Vagina (tissue), 2 donors: ENCODE results near the gene CTSH.

ENCODE experiments used
- POLR2A ChIP-seq, 2 donors: fragments of 450-650 bp; IDR thresholded peaks; one replicate each; pipeline ENCODE4 v1.6.1; 2017; ENCODE audit warnings: antibody characterized with exemption in 2 of 2, mild to moderate bottlenecking in 2 of 2, moderate library complexity in 2 of 2
- TF ChIP-seq, protein P1 (sequence below), 3 experiments: fragments of 450-650 bp in 2 of 3; fragments of 200-600 bp in 1 of 3; sonication (generic) in 1 of 3; IDR thresholded peaks; one replicate each; pipeline ENCODE4 v1.5.1; 2017 to 2019; ENCODE audit warnings: antibody characterized with exemption in 3 of 3, mild to moderate bottlenecking in 2 of 3, moderate library complexity in 2 of 3

DNA sequence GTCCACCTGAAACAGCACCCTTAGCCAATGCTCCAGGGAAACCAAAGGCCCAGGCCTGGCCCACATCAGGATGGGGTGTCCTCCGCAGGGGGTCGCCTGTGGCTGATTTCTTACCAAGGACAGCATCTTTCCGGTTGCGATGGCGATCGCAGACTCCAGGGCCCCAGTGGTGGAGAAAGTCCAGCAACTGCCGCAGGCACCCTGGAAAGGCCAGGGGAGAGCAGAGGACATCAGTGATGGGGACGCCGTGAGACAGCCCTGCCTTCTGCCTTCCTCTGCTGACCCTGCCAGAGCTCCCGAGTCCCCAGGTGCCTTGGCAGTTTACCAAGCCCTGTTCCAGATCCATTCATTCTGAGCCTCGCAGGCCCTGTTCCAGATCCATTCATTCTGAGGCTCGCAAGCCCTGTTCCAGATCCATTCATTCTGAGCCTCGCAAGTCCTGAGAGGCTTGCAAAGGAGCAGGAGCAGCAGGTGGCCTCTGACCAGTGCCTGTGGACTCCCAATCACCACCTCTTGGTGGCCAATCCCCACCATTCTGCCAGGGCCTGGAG lies 12.5 kb downstream of the CTSH start:
- TF ChIP-seq, protein P1, sequence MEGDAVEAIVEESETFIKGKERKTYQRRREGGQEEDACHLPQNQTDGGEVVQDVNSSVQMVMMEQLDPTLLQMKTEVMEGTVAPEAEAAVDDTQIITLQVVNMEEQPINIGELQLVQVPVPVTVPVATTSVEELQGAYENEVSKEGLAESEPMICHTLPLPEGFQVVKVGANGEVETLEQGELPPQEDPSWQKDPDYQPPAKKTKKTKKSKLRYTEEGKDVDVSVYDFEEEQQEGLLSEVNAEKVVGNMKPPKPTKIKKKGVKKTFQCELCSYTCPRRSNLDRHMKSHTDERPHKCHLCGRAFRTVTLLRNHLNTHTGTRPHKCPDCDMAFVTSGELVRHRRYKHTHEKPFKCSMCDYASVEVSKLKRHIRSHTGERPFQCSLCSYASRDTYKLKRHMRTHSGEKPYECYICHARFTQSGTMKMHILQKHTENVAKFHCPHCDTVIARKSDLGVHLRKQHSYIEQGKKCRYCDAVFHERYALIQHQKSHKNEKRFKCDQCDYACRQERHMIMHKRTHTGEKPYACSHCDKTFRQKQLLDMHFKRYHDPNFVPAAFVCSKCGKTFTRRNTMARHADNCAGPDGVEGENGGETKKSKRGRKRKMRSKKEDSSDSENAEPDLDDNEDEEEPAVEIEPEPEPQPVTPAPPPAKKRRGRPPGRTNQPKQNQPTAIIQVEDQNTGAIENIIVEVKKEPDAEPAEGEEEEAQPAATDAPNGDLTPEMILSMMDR (IDR thresholded peaks at IDR 0.05): no peak
- TF ChIP-seq POLR2A (IDR thresholded peaks at IDR 0.05): no peak
